K562 (cell line): ENCODE results near the gene SUMO3. TPM values are rescaled to one million over a fixed set of nuclear protein-coding genes. Genes with fewer than 3 reads are reported as not detected.

Experiments used
- BHLHE40 ChIP-seq: IDR thresholded peaks from 2 replicates; pipeline ENCODE4 v1.6.1; 2011; ENCODE audit warnings: low read length, improper control_type of control experiment
- CREM ChIP-seq: IDR thresholded peaks from 2 replicates; pipeline ENCODE4 v1.6.1; 2014; ENCODE audit warnings: antibody characterized with exemption, low read depth
- DACH1 ChIP-seq: fragments of 450-650 bp; IDR thresholded peaks from 2 replicates; pipeline ENCODE4 v1.6.1; 2018; ENCODE audit not compliant: partially characterized antibody
- ELF2 ChIP-seq: fragments of 250-450 bp; sonication (Bioruptor Pico); IDR thresholded peaks from 2 replicates; pipeline ENCODE4 v1.5.0; 2021; ENCODE audit warnings: mild to moderate bottlenecking
- FOXP1 ChIP-seq: sonication (generic); formaldehyde crosslinking; IDR thresholded peaks from 2 replicates; pipeline ENCODE4 v1.8.0; 2022; ENCODE audit warnings: mild to moderate bottlenecking, missing genetic modification reagents
- GABPA ChIP-seq: fragments of 200-800 bp; sonication (Bioruptor generic); conservative IDR thresholded peaks from 2 replicates; pipeline ENCODE4 v1.6.1; 2016; ENCODE audit warnings: low read depth, missing genetic modification characterization, missing compliant biosample characterization
- KDM4B ChIP-seq, 2 experiments: fragments of 450-650 bp in 1 of 2; sonication (generic) in 1 of 2; IDR thresholded peaks; 2 replicates each; pipeline ENCODE4 v1.6.1; 2016 to 2017; ENCODE audit warnings: borderline replicate concordance in 2 of 2, antibody characterized with exemption in 1 of 2, low read depth in 1 of 2, mild to moderate bottlenecking in 1 of 2
- NKRF ChIP-seq: fragments of 450-650 bp; IDR thresholded peaks from 2 replicates; pipeline ENCODE4 v1.6.1; 2016; ENCODE audit warnings: borderline replicate concordance
- PCBP1 ChIP-seq: fragments of 200-400 bp; formaldehyde crosslinking; IDR thresholded peaks from 2 replicates; pipeline ENCODE4 v1.6.1; 2018; ENCODE audit warnings: mild to moderate bottlenecking, low read depth, low read length; ENCODE audit not compliant: poor library complexity, severe bottlenecking
- POLR2A ChIP-seq: fragments of 450-650 bp; conservative IDR thresholded peaks from 2 replicates; pipeline ENCODE4 v1.6.1; 2016
- RBM22 ChIP-seq: fragments of 200-400 bp; formaldehyde crosslinking; IDR thresholded peaks from 2 replicates; pipeline ENCODE4 v1.6.1; 2018; ENCODE audit warnings: low read length, low read depth; ENCODE audit not compliant: poor library complexity, severe bottlenecking
- RHOXF2B ChIP-seq: fragments of 250-450 bp; sonication (Bioruptor Pico); conservative IDR thresholded peaks from 2 replicates; pipeline ENCODE4 v1.5.1; 2021
- RNF2 ChIP-seq: sonication (generic); IDR thresholded peaks from 2 replicates; pipeline ENCODE4 v1.6.1; 2016
- SMARCA5 ChIP-seq: fragments of 450-650 bp; IDR thresholded peaks from 2 replicates; pipeline ENCODE4 v1.6.1; 2016
- TEAD4 ChIP-seq, 2 experiments: sonication (generic) in 1 of 2; formaldehyde crosslinking in 1 of 2; IDR thresholded peaks; 2 replicates each; pipeline versions ENCODE4 v1.6.1 to v1.8.0; 2012 to 2022; ENCODE audit warnings: borderline replicate concordance in 1 of 2, inconsistent platforms in 1 of 2, low read length in 1 of 2, mild to moderate bottlenecking in 1 of 2, missing genetic modification reagents in 1 of 2
- ZBTB49 ChIP-seq: sonication (generic); formaldehyde crosslinking; IDR thresholded peaks from 2 replicates; pipeline ENCODE4 v1.8.0; 2022; ENCODE audit warnings: missing genetic modification reagents, mild to moderate bottlenecking, borderline replicate concordance
- ZNF12 ChIP-seq: sonication (generic); formaldehyde crosslinking; IDR thresholded peaks from 2 replicates; pipeline ENCODE4 v1.4.0; 2020; ENCODE audit warnings: mild to moderate bottlenecking, missing genetic modification reagents
- ZNF232 ChIP-seq: sonication (generic); formaldehyde crosslinking; IDR thresholded peaks from 2 replicates; pipeline ENCODE4 v1.8.0; 2022; ENCODE audit warnings: mild to moderate bottlenecking, missing genetic modification reagents
- polyA plus RNA-seq, 8 experiments: library from polyadenylated mRNA; depleted of rRNA in 4 of 8; stranded (reverse) in 5 of 8; unstranded in 3 of 8; fragments of >200 nt; fragmentation: Nextera tagmentation in 2 of 8; fragmentation: Illumina TruSeq in 1 of 8; extraction: Ambion mirVana in 2 of 8; extraction: Trizol in 1 of 8; gene quantifications; 2 replicates each; pipeline versions ENCODE4 v1.2.1 to v1.2.3, GENCODE V29; 2011 to 2014; ENCODE audit warnings: inconsistent platforms in 1 of 8, missing spikeins in 1 of 8
- total RNA-seq, 7 experiments: library from RNA; depleted of rRNA in 6 of 7; stranded (reverse); fragments of >200 nt in 6 of 7; fragmentation: Illumina TruSeq in 2 of 7; extraction: Trizol in 2 of 7; gene quantifications; 2 replicates each; pipeline versions ENCODE4 v1.2.1 to v1.2.3, GENCODE V29; 2011 to 2021; ENCODE audit warnings: low replicate concordance in 1 of 7
- TF ChIP-seq, protein P1 (sequence below), 2 experiments: fragments of 450-650 bp; IDR thresholded peaks; 2 replicates each; pipeline ENCODE4 v1.6.1; 2018; ENCODE audit warnings: mild to moderate bottlenecking in 2 of 2, low read depth in 1 of 2; ENCODE audit not compliant: partially characterized antibody in 2 of 2

SUMO3 gene
- total and polyA plus RNA-seq, 9 of the 15 experiments (the other 6 are each of a cell fraction or from before 2014, with no cell fraction given), result 13.9 to 143 (median 113) TPM

GRCh38 chr21:44801468-44802395, 16.1 kb downstream of the SUMO3 start, which contains the start of gene UBE2G2 (continued):
- TF ChIP-seq BHLHE40, result peak; percentile 85
- no peak for TF ChIP-seq ZBTB49
- TF ChIP-seq, protein P1, sequence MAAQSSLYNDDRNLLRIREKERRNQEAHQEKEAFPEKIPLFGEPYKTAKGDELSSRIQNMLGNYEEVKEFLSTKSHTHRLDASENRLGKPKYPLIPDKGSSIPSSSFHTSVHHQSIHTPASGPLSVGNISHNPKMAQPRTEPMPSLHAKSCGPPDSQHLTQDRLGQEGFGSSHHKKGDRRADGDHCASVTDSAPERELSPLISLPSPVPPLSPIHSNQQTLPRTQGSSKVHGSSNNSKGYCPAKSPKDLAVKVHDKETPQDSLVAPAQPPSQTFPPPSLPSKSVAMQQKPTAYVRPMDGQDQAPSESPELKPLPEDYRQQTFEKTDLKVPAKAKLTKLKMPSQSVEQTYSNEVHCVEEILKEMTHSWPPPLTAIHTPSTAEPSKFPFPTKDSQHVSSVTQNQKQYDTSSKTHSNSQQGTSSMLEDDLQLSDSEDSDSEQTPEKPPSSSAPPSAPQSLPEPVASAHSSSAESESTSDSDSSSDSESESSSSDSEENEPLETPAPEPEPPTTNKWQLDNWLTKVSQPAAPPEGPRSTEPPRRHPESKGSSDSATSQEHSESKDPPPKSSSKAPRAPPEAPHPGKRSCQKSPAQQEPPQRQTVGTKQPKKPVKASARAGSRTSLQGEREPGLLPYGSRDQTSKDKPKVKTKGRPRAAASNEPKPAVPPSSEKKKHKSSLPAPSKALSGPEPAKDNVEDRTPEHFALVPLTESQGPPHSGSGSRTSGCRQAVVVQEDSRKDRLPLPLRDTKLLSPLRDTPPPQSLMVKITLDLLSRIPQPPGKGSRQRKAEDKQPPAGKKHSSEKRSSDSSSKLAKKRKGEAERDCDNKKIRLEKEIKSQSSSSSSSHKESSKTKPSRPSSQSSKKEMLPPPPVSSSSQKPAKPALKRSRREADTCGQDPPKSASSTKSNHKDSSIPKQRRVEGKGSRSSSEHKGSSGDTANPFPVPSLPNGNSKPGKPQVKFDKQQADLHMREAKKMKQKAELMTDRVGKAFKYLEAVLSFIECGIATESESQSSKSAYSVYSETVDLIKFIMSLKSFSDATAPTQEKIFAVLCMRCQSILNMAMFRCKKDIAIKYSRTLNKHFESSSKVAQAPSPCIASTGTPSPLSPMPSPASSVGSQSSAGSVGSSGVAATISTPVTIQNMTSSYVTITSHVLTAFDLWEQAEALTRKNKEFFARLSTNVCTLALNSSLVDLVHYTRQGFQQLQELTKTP (IDR thresholded peaks at IDR 0.05; ENCODE audit: low read depth in 1 of 2, partially characterized antibody in 2 of 2), result peak in 1 of 2 experiments; percentile 27
- peak; percentile 91; the same call in 1 of the 2 replicates for TF ChIP-seq NKRF
- TF ChIP-seq ZNF12 (CRISPR knock-in tag), result 0 out of 2 replicates have a peak, but pooled peaks have one; percentile 36
- TF ChIP-seq DACH1, result peak; percentile 61
- no peak for TF ChIP-seq ZNF232 (CRISPR knock-in tag)
- TF ChIP-seq POLR2A, result peak; percentile 96
- TF ChIP-seq RNF2, result peak; percentile 32; the same call in 1 of the 2 replicates
- peak; percentile 43; the same call in 1 of the 2 replicates for TF ChIP-seq TEAD4 (IDR thresholded peaks at IDR 0.05; ENCODE audit: low read length)
- peak; percentile 77; the same call in 1 of the 2 replicates for TF ChIP-seq TEAD4 (CRISPR knock-in tag; IDR thresholded peaks at IDR 0.05; ENCODE audit: borderline replicate concordance)
- peak in 1 of 2 experiments; percentile 97; a peak in 2 of 4 replicates for TF ChIP-seq KDM4B (IDR thresholded peaks at IDR 0.05; ENCODE audit: borderline replicate concordance in 2 of 2, low read depth in 1 of 2)
- no peak for TF ChIP-seq SMARCA5
- peak; percentile 100 for TF ChIP-seq GABPA
- peak; percentile 92 for TF ChIP-seq FOXP1 (CRISPR knock-in tag)
- TF ChIP-seq CREM, result peak; percentile 78
- TF ChIP-seq ELF2, result peak; percentile 40; the same call in 1 of the 2 replicates
- TF ChIP-seq PCBP1, result peak; percentile 82
- 0 out of 2 replicates have a peak, but pooled peaks have one; percentile 25 for TF ChIP-seq RHOXF2B
- TF ChIP-seq RBM22, result peak; percentile 37
